ENCODE results near the gene AKAP6. TPM values are rescaled to one million over a fixed set of nuclear protein-coding genes. Genes with fewer than 3 reads are reported as not detected.

The AKAP6 gene
- total and polyA plus RNA-seq, 10 of the 15 experiments (the other 5 are each of a cell fraction or from before 2014, with no cell fraction given), result 0.35 to 5.9 (median 2.2) TPM

DNA sequence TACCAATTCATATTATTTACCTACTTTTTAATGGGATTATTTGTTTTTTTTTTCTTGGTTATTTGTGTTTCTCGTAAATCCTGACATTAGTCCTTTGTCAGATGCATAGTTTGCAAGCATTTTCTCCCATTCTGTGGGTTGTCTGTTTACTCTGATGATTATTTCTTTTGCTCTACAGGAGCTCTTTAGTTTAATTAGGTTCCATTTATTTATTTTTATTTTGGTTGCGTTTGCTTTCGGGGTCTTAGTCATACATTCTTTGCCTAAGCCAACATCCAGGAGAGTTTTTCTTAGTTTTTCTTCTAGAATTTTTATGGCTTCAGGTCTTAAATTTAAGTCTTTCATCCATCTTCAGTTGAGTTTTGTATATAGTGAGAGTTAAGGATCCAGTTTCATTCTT, 289.9 kb downstream of the AKAP6 start:
- ChIA-PET RAD21 (ENCODE audit: unreplicated experiment) (no interaction called here), SMC1A (ENCODE audit: uncharacterized antibody, unreplicated experiment) (no interaction called here), POLR2A (no interaction called here), CTCF (no interaction called here)
- Histone ChIP-seq H3K79me2 (ENCODE audit: control insufficient read depth, insufficient read depth, low read length) (no peaks in the 10 kb centered on the region), H3K4me2 (ENCODE audit: control insufficient read depth, insufficient read depth) (no peak overlapping the region), H3K36me3 (ENCODE audit: control insufficient read depth in 2 of 2, insufficient read depth in 2 of 2, low read length in 1 of 2) (no peaks in the 10 kb centered on the region), H2AFZ (ENCODE audit: control insufficient read depth, low read depth, low read length) (no peak overlapping the region), H4K20me1 (ENCODE audit: control insufficient read depth, insufficient read depth) (no peaks in the 10 kb centered on the region), H3K9me3 (replicated peaks; ENCODE audit: control insufficient read depth, insufficient read depth, low read length) (no peaks in the 10 kb centered on the region; the same call in 2 of the 3 replicates), H3K9ac (ENCODE audit: control insufficient read depth, insufficient read depth, low read length) (no peak overlapping the region), H3K27me3 (replicated peaks in 1 of 2; ENCODE audit: control insufficient read depth in 2 of 2, insufficient read depth in 2 of 2, low read length in 1 of 2) (no peaks in the 10 kb centered on the region), H3K27ac (ENCODE audit: control insufficient read depth, insufficient read depth) (no peak overlapping the region), H3K4me3 (no peak overlapping the region), H3K4me1 (ENCODE audit: control insufficient read depth, insufficient read depth, low read length) (peaks cover 4% of the 10 kb centered on the region)
- 83% methylated on average over 3 of the region's 3 CpGs for WGBS (ENCODE audit: insufficient coverage, insufficient replicate concordance, low lambda C conversion rate, missing lambda C conversion rate)
- no peak for DNase-seq (ENCODE audit: low read depth, low spot score)
- in situ Hi-C loops (cut with MboI), result no loop called here
- FAIRE-seq, result no peak
- no peak for TF ChIP-seq ZNF24 (IDR thresholded peaks at IDR 0.05)
- no peak for TF ChIP-seq EP300 (IDR thresholded peaks at IDR 0.05; ENCODE audit: borderline replicate concordance in 1 of 2, control insufficient read depth in 1 of 2, low read depth in 2 of 2, low read length in 2 of 2)
- TF ChIP-seq PKNOX1 (IDR thresholded peaks at IDR 0.05), result no peak
- TF ChIP-seq NRF1 (conservative IDR thresholded peaks at IDR 0.05; ENCODE audit: low read depth, low read length), result no peak
- TF ChIP-seq HSF1 (IDR thresholded peaks at IDR 0.05; ENCODE audit: low read depth, low read length), result no peak
- BruUV-seq (replicated peaks), result no TSS peak
- intact Hi-C loops (cut with micrococcal nuclease; ENCODE audit: unreplicated experiment), result no loop called here
- ATAC-seq, result no peak
